Posterior cingulate gyrus (tissue), 11 donors: ENCODE data around the gene SMG6.

ENCODE experiments used
- DNase-seq, 10 donors: peaks; one replicate each; pipeline versions ENCODE4 v3.0.0 to v3.0.0-alpha.2; 2020 to 2021; ENCODE audit warnings: mixed read lengths in 3 of 10
- intact Hi-C: fragments of 100-400 bp; cut with DNase I; formaldehyde crosslinking; loops from one replicate; pipeline ENCODE4 v1.15.1; 2023

SMG6 gene

GRCh38 chr17:2043785-2044184, 259.8 kb downstream of the SMG6 start:
- no peak for DNase-seq
- intact Hi-C loops: no loop called here

GRCh38 chr17:2042933-2043332, 260.7 kb downstream of the SMG6 start:
- DNase-seq: no peak
- intact Hi-C loops: no loop called here

- intact Hi-C loops: no loop called here
- DNase-seq: no peak
Measured at GRCh38 chr17:2042390-2042847, 261.2 kb downstream of the SMG6 start.

- intact Hi-C loops: no loop called here
- DNase-seq: peak; percentile 88 to 99 (median 96)
Measured at GRCh38 chr17:2041561-2042389, 261.8 kb downstream of the SMG6 start, which contains the start of gene OVCA2. TSS of gene OVCA2 (plus strand) at chr17:2042022. CDS start at chr17:2042048, 26 bp downstream.

- DNase-seq: no peak
- intact Hi-C loops: no loop called here
Measured at GRCh38 chr17:2040942-2041560, 262.5 kb downstream of the SMG6 start.

- intact Hi-C loops: no loop called here
Measured at GRCh38 chr17:2040219-2040827, 263.3 kb downstream of the SMG6 start.

GRCh38 chr17:2037155-2037554, 266.4 kb downstream of the SMG6 start:
- intact Hi-C loops: loop anchor here (10.0 kb wide), 1 partner anchor 322 kb away; the partner anchor contains the start of gene TLCD2
- no peak for DNase-seq

More at GRCh38 chr17:2040219-2040827, 263.3 kb downstream of the SMG6 start:
- no peak for DNase-seq

- intact Hi-C loops: loop anchor here (10.0 kb wide), 1 partner anchor 321 kb away; the partner anchor contains the start of gene TLCD2
- peak in 1 of 10 donors; percentile 5 for DNase-seq
Measured at GRCh38 chr17:2035541-2036488, 267.8 kb downstream of the SMG6 start.

GRCh38 chr17:2034806-2035540, 268.6 kb downstream of the SMG6 start:
- DNase-seq: no peak
- intact Hi-C loops: loop anchor here (10.0 kb wide), 1 partner anchor 320 kb away; the partner anchor contains the start of gene TLCD2

GRCh38 chr17:2034157-2034556, 269.4 kb downstream of the SMG6 start:
- intact Hi-C loops: loop anchor here (10.0 kb wide), 1 partner anchor 319 kb away; the partner anchor contains the start of gene TLCD2
- DNase-seq: no peak

- no peak for DNase-seq
- intact Hi-C loops: loop anchor here (10.0 kb wide), 1 partner anchor 318 kb away; the partner anchor contains the start of gene TLCD2
Measured at GRCh38 chr17:2033153-2033552, 270.4 kb downstream of the SMG6 start.

- DNase-seq: peak in 2 of 10 donors; percentile 58 to 84
- intact Hi-C loops: loop anchor here (10.0 kb wide), 1 partner anchor 316 kb away; the partner anchor contains the start of gene TLCD2
Measured at GRCh38 chr17:2030779-2031163, 272.8 kb downstream of the SMG6 start.

GRCh38 chr17:2029911-2030778, 273.4 kb downstream of the SMG6 start, which contains the start of gene DPH1:
TSS of gene DPH1 (plus strand) at chr17:2030153. CDS start at chr17:2030170, 17 bp downstream.
- peak; percentile 81 to 99 (median 90) for DNase-seq

GRCh38 chr17:2028737-2029136, 274.8 kb downstream of the SMG6 start:
- intact Hi-C loops: no loop called here
- no peak for DNase-seq

More at GRCh38 chr17:2029911-2030778, 273.4 kb downstream of the SMG6 start, which contains the start of gene DPH1:
- intact Hi-C loops: loop anchor here (10.0 kb wide), 1 partner anchor 315 kb away; the partner anchor contains the start of gene TLCD2

- no peak for DNase-seq
- intact Hi-C loops: no loop called here
Measured at GRCh38 chr17:2028234-2028614, 275.4 kb downstream of the SMG6 start.

- peak in 2 of 10 donors; percentile 82 to 85 for DNase-seq
- intact Hi-C loops: no loop called here
Measured at GRCh38 chr17:2027528-2028233, 275.9 kb downstream of the SMG6 start.
